ENCODE measurements around the gene LAMA5.

- TF ChIP-seq CTCF (IDR thresholded peaks at IDR 0.05) = no peak
- no peak for TF ChIP-seq POLR2A (IDR thresholded peaks at IDR 0.05)
Observed at GRCh38 chr20:62334881-62335280, 32.2 kb downstream of the LAMA5 start.
